Activated CD8-positive, alpha-beta memory T cell treated with anti-CD3 and anti-CD28 coated beads, Interleukin-2, amount 50 U/mL, for 24 hours (primary cell): ENCODE results near the gene PTMA.

Experiments used
- DNase-seq: peaks from one replicate; pipeline ENCODE4 v3.0.0-alpha.2; 2020; ENCODE audit errors: extremely low read depth

PTMA gene

DNA sequence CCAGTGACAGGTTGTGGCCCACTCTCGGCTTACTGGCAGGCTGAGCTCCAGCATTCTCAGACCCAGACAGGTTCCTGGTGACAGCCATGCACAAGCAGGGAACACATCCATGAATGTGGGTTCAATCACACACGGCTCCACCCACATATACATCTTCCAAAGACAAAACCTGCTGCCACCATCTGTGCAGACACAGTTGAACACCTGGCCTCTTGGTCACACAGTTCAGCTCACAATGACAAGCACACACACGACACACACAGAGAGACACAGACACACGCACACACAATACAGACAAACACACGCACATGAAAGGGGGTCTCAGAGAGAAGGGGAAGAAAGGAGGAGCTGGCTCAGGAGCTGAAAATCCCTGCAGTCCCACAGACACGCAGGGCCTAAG lies 32.1 kb upstream of the PTMA start:
- DNase-seq = no peak

DNA sequence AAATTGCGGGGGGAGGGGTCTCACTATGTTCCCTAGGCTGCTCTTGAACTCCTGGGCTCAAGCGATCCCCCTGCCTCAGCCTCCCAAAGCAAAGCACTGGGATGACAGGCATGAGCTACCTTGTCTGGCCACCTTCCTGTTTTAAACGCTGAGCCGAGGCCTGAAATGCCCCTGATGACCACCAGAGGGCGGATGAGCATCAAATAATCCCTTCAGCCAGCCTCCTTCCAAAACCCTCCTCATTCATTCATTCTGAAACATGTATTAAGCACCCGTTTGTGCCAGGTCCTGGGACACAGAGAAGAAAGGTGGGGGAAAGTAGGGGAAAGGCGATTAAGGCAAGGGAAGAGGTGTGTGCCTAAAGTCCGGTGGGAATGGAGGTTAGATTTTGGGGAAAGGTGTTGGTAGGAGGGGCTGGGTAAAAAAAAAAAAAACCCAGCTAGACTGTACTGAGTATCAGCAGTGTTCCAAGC lies 30.7 kb upstream of the PTMA start:
- peak; percentile 54 for DNase-seq

DNA sequence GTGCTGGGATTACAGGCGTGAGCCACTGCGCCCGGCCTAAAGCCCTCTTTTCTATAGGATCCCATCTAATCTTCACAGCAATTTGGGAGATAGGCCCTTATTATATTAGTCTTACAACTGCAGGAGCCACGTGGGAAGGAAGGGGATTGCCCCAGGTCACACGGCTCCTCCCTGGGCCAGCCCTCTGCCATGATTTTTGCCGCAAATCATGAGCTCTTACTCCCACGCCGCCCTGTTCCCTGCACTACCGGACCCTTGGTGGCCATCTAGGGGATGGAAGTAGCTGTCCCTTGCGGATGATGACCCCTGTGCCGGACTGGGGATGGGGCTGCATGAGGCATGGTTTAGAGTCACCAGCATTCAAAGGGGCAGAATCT lies 28.4 kb upstream of the PTMA start:
- no peak for DNase-seq

DNA sequence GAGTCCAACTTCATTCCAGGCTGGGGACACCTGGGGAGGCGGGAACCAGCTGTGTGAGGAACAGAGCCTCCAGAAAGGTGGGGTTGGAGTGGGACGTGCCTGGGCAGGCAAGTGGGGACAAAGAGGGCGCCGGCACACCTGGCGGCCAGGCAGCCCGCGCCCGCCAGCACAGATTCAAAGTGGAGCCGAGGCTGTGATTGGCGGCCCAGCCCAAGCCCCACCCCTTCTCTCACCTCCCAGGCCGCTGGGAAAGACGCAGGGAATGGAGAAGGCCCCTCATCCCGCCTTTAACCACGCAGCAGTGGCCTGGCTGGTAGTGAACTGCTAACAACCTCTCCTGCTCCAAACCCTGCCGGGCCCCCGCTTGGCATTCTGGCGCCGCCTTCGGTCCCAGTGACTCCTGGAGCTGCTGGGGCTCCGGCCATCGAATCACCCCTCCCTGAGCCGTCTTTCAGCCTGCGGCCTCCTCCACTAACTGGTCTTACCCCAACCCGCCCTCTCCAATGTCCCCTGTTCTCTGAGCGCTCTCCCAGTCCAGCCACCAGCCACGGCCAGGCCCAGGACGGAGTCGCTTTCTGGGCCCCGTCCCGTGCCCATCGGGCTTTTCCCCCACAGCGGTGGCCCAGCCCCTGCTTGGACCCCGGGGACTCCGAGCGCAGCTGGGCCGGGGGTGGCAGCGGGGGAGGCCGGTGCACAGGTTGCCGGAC lies 27.9 kb upstream of the PTMA start:
- DNase-seq = no peak

DNA sequence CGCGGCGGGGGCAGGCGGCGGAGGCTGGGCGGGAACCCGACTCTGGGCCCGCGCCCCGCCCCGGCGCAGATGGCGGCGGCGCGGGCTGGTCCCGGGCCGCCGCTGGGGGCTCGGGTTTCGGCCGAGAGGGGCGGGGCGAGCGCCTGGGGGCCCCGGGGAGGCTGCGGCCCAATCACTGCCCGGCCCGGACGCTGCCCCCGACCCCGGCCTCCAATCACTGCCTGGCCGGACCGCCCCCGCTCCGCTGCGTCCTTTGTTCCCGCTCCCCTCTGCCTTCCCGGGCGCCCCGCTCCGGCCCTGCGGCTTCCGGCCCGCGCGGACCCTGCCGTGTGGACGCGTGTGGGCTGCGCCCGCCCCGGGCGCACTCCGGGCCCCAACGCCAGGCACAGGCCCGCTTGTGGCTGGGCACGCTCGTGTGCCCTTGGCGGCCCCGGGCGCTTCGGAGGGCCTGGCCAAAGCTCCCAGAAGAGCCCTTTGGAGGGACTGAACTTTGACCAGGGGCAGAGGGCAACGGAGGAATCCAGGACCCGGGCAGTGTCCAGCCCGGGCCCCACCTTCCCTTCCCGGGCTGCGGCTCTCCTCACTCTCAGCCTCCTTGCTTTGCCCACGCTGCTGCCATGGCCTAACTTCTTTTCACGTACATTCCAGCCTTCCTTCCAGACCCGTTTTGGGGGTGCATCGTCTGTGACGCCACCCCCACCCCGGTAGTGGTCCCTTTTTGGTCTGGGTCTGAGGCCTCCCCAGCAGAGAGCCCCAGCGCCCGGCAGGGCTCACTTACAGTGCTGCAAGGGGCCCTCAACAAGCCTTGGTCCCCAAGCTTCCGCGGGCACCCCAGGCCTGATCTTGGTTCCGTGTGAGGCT lies 27.1 kb upstream of the PTMA start:
- no peak for DNase-seq

DNA sequence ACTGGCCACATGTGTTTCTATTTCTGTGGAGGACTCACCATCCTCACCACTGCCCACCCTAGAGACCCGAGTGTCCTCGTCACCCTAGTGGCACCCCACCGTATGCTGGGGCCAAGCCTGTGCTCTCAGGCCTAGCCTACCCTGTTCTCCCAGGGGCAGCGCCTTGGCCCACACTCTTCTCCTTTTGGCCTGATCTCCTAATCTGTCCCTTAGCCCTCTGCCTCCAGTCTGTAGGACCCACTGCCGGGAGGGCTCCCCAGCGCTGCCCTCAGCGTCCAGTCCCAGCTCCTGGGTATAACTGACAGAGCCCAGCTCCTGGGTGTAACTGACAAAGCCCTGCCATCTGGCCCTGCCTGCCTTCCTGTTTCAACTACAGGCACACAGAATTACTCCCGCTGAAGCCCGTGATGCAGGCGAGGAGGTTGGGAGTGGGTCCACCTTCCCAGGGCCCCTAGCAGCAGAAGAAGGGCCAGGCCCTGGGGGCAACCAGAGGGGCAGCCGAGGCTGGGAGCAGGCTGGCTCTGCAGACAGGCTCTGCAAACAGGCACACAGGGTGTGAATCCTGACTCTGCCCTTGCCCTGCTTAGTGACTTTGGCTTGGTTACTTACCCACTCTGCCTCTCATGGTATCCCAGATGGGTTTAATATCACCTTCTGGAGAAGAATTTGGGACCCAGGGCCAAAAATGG lies 25.6 kb upstream of the PTMA start:
- no peak for DNase-seq

DNA sequence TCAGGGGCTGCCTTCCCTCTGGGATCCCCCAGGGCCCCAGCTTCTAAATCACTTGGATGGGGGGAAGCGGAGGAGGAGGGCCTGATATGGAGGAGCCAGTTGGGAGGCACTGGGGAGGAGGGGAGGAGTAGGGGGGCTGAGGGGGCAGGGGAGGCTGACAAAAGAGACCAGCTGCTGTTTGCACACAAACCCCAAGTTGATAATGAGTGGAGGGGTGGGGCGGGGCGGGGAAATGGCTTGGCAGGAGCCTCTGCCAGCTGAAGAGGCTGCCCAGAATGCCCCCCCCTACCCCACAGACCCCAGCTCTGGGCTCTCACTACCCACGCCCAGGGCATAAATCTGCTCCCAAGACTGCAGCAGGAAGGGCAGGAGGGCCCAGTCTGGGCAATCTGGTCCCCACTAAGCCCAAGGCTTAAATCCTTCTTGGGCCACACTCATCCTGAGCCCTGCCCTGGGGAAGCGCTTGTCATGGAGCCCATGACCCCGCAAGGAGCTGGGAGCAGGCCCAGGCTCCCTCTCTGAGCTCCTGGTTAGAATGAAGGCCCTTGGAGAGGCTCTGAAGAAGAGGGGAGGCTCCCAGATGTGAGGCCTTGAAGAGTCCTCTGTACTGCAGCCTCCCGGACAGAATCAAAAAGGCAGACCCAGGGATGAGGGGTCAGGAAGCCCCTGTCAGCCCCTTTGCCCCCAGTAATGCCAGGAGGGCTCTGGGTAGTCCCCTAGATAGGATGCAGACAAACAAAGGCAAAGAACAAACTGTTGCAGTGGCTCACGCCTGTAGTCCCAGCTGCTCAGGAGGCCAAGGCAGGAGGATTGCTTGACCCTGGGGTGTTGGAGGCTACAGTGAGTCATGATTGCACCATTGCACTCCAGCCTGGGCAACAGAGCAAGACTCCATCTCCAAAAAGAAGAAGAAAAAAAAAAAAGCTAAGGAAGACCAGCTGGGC lies 24.8 kb upstream of the PTMA start:
- DNase-seq = no peak

DNA sequence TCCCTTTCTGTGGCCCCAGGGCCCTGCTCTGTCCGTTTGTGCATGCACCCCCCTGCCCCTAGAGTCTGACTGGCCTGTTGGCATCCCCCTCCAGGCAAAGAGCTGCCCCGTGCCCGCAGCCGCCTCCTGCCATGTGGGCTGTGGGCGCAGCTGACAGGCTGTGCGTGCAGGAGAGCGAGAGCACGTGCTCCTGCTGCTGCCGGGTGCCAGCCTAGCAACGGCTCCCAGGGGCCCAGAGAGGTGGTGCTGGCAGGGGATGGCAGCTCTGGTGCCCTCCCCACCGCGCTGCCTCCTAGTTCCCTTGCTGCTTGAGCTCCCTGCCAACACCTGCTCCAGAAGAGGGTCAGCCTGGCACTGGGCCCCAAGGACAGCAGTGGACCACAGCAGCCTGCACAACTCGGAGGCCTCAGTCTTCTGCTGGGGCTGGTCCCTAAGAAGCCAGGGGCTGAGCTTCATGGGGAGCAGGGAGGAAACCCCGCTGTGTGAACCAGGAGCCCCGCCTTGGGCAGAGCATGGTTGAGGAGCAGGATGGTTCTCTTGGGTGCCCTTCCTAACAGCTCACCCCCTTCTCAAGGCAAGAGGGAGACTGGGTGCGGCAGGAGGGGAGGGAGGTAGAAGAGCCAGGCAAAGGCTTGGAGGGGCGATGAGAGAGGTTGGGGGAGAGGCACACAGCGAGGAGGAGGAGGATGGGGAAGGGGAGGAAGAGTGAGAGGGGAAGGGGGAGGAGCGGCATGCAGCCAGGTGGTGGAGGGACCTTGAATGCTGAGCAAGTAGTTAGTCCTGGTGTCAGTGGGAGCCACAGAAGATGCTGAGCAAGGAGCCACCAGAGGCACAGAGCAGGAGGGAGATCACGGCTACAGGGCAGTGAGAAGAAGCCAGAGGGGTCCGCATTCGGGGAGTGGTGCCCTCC lies 23.8 kb upstream of the PTMA start:
- DNase-seq = no peak

DNA sequence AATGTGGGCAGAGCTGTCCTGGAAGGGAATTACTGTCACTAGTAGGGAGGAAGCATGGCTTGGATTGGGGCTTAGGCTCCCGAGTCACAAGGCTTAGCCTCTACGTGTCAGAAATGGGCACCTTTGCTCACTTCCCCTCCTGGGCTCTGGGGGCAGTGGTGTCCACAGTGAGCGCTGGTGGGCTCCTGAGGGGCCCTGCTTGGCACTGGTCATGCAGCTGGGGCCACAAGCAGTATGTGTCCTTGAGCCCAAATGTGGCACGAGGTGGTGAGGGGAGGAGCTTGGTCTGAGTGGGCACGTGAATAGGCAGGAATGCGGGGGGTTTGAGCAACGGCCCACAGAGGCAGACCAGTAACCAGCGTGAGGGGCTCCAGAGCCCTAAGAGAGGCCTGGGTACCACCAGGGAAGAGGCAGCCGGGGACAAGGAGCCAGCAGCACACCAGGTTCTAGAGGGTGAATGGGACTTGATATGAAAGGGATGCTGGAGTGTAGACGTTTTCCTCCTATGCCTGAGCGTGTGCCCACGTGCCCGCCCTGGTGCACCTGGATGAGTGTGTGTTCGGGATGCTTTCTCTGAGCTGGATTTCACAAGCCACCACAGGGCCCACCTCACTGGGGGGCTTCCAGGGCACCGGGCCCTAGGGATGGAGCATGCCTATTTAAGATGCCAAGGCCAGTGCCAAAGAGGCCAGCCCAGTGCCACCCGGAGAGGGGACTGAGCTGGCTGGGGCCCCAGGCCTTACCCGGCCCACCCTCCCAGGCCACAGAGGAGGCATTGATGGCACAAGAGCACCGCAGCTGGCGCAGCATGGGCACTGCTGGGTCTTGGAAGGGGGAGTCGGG lies 22.8 kb upstream of the PTMA start:
- no peak for DNase-seq

DNA sequence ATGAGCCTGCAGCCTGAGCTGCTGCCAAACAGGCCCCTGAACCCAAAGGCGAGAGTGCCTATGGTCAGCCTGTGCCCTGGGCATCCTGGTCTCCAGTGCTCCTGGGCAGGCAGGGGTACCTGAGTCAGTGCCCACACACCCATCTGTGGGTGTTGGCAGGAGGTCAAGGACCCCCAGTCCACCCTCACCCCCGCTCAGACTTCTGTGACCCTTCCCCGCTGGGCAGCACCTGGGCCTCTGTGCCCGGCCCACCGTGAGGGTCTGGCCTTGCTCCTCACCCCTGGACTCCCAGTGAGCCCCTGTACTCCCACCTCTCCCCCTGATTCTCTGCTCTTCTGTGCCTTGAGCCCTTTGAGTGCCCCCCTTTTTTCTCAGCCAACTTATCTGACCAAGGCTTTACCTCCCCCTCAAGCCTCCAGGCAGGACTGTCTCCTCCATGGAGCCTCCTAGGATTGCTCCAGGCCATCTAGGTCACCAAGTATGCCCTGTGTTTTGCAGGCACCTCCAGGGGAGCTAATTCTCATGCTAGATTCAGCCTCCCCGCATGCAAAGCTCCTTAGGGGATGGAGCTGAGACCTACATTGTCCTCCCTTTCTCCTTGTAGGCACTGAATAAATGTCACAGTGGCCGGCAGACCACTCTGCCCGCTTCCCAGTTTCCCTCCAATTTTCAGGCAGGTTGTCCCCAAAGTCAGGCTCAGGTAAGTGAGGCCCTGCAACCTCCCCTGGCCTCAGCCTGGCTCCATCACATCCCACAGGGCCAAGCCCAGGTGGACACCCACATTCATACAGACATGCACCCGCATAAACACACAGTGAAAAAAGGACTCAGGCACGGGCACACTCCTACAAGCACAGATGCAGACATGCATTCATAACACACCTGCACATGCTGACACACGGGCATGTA lies 21.9 kb upstream of the PTMA start:
- DNase-seq = no peak

DNA sequence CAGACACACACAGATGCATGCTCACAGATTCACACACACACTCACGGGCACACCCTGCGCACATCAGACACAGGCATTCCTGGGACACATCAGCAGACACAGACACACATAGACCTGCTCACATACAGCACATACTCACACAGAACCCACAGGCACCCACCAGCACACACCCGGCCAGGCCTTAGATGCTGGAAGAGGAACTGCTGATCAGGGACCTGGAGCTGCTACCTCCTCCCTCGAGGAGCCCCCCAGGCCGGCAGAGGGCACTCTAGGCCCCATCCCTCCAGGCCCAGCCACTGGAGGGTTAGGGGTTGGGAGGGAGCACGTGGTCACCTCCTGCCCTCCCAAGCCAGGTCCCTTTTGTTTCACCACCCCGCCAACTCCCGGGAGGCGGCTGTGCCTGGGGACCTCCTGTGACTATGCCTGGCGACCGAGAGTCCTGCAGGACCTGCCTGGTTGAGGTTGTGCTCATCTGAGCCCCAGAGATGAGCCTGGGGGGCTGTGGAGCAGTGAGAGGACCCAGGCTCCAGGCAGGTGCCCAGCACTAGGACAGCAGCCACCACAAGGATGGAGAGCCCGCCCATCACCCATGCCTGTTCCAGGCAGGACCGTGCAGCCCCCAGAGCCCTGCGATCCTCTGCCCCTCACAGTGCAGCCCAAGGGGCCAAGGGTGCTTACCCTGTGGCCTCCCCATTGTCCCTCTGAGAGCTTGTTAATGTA lies 21.0 kb upstream of the PTMA start:
- DNase-seq = no peak

DNA sequence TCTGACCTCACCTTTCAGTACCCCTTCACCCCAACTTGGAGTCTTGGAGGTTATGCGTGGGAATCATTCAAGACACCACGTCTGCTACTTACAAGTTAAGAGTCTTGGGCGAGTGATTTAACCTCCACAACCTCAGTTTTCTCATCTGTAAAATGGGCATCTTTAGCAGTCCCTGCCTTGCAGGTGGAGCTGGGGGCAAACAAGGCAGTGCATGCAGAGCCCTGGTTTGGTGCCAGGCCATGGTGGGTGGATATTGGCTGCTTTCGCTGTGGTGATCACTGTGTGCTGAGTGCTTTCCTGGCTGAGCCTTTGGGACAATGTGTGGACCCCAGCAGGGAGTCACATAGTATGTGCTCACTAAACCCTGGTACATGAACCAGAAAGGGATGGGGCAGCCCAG lies 20.4 kb upstream of the PTMA start:
- no peak for DNase-seq

DNA sequence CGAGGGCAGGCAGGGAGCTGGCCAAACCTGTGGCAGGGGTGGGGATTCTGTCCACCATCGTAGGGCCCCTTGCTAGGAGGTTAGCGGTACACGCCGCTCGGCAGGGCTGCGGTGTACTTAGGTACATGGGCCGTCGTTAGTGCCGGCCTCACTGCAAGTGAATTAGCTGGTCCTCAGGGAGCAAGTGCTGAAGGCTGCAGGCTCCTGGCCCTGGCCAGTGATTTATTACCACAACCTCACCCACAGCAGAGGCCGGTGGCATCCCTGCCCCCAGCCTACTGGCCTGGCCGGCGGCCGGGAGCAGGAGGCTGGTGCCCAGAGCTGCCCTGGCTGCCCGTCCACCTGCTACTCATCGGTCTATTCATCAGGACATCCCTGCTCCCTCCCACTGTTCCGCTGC lies 19.6 kb upstream of the PTMA start:
- DNase-seq = no peak

DNA sequence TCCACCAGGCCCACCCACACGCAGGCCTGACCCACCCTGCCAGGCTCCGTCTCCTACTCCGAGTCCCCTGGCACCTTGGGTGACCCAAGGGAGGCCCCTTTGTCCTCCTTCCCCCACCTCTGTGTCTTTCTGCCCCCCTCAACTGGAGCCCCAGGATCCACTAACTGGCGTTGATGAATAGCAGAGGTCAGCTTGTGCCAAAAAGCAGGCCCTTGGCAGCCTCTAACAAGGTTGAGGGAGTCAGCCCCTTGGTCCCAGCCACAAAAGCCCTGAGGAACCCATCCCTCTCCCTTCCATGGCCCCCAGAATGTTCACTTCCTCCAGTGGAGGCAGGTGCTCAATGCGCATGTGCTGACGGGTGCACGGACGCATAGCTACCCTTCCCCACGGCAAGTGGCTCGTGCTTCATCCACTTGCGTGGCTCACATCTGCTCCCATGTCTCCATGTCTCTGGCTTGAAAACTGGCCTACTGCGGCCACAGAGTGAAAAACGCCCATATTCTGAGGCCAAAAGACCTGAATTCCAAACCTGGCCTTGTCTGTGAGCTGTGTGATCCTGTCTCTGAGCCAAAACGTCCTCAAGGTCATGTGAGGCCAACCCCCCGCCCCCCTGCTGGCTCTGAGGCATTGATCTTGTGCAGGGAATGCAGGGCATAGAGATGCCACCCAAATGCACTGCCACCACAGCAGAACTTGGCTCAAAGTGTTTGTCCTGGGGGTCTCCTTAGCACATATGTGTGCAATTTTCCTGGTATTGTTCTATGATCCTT lies 19.0 kb upstream of the PTMA start:
- no peak for DNase-seq

DNA sequence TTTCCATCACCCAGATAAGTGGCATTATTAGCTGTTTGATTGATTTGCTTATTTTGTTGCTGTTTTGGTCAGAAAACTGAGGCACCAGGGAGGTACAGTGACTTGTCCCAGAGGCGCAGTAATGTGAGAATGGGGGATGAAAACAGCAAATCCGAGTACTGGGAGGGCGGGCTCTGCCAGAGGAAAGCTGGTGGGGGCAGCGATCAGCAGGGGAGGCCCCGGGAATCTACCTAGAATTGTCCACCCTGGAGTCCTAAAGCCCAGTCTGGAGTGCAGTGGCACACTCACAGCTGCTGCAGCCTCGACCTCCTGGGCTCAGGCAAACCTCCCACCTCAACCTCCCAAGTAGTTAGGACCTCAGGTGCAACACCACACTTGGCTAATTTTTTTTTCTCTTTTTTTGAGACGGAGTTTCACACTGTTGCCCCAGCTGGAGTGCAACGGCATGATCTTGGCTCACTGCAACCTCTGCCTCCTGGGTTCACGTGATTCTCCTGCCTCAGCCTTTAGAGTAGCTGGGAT lies 17.0 kb upstream of the PTMA start:
- DNase-seq = no peak

DNA sequence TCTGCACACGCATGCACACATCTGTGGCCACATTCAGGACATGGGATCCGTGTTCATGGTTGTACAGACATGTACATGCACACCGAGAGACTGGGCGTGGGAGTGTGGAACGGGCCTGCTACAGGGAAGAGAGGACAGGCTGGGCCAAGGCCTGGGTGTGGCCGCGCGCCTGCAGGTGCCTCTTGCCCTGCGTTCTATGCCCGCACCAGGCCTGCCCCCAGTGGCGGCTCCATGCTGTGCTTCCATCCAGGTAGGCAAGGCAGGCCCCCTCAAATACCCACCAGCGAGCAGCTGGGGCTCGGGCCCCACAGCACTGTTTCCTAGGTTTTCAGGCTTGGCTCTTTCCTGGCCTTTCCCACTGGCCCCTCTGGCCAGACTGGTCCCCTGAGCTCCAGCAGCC lies 15.5 kb upstream of the PTMA start:
- DNase-seq = no peak

DNA sequence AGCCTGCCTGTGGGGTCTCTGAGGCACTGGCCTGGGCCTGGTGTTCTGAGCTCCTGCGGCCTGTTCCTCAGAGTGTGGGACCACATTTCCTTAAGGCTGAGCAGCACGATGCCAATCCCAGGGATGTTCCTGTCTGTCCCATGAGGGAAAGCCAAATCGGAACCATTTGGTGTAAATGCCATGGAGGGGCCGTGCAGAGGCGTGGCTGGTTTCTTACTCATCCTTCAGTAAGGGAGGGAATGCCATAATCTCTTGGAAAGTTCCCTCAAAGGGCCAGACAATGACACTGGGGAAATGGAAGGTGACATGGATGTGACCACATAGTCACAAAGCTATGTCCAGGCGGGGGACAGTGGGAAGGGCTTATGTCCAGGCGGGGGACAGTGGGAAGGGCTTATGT lies 14.4 kb upstream of the PTMA start:
- no peak for DNase-seq
